H1 (cell line): ENCODE results near the gene WDFY4. TPM values are rescaled to one million over a fixed set of nuclear protein-coding genes. Genes with fewer than 3 reads are reported as not detected.

Source experiments
- CTCF ChIA-PET: fragments of 300-600 bp; sonication (Branson Sonifier 250); formaldehyde crosslinking; loops from one replicate; lab custom pipeline; 2021; ENCODE audit not compliant: partially characterized antibody; lab: Charles Lee
- POLR2A ChIA-PET: fragments of 300-600 bp; sonication (Branson Sonifier 250); formaldehyde crosslinking; loops from one replicate; lab custom pipeline; 2021; ENCODE audit warnings: inconsistent platforms; ENCODE audit not compliant: partially characterized antibody; lab: Charles Lee
- DNase-seq, 2 experiments: peaks; one replicate each; pipeline versions ENCODE4 v3.0.0 to v3.0.0-alpha.2; 2010 to 2022; ENCODE audit warnings: low spot score in 2 of 2, low read depth in 1 of 2, mixed read lengths in 1 of 2
- FAIRE-seq: peaks from 2 replicates; lab custom pipeline; 2011; peaks lifted over from hg19 to GRCh38; lab: Jason Lieb, UNC
- H2AFZ ChIP-seq: 2 replicates; pipeline ENCODE4 v1.8.1; 2012; ENCODE audit warnings: low read length, inconsistent platforms
- H2AK5ac ChIP-seq: 2 replicates; pipeline ENCODE4 v1.6.1; 2013; ENCODE audit warnings: low read depth, low read length
- H2BK120ac ChIP-seq: replicated peaks from 2 replicates; pipeline ENCODE3; 2013; ENCODE audit warnings: low read depth, low read length, inconsistent platforms
- H2BK12ac ChIP-seq: 2 replicates; pipeline ENCODE4 v1.6.1; 2013; ENCODE audit warnings: low read depth, low read length
- H2BK15ac ChIP-seq: 2 replicates; pipeline ENCODE4 v1.6.1; 2013; ENCODE audit warnings: low read length
- H2BK20ac ChIP-seq: 2 replicates; pipeline ENCODE4 v1.6.1; 2013; ENCODE audit warnings: low read length
- H2BK5ac ChIP-seq: 2 replicates; pipeline ENCODE4 v1.6.1; 2013; ENCODE audit warnings: low read depth, low read length
- H3K14ac ChIP-seq: 2 replicates; pipeline ENCODE4 v1.6.1; 2013; ENCODE audit warnings: inconsistent platforms; ENCODE audit not compliant: insufficient read length
- H3K18ac ChIP-seq: 2 replicates; pipeline ENCODE4 v1.6.1; 2013; ENCODE audit warnings: low read length; ENCODE audit errors: extremely low read depth
- H3K23ac ChIP-seq: 2 replicates; pipeline ENCODE4 v1.6.1; 2013; ENCODE audit warnings: inconsistent platforms; ENCODE audit not compliant: insufficient read length
- H3K23me2 ChIP-seq: 2 replicates; pipeline ENCODE4 v1.6.1; 2013; ENCODE audit warnings: low read depth, low read length
- H3K27ac ChIP-seq: 2 replicates; pipeline ENCODE4 v1.6.1; 2011; ENCODE audit warnings: low read depth, low read length, inconsistent platforms
- H3K27me3 ChIP-seq, 4 experiments: replicated peaks in 1 of 4; 1 replicate in 1 of 4; 2 replicates in 3 of 4; pipeline versions ENCODE4 v1.6.1 to v1.8.1; 2011 to 2013; ENCODE audit warnings: low read length in 3 of 4, mild to moderate bottlenecking in 3 of 4, inconsistent platforms in 2 of 4, mixed read lengths in 2 of 4, moderate library complexity in 1 of 4; ENCODE audit not compliant: control insufficient read depth in 3 of 4, insufficient read depth in 3 of 4; ENCODE audit errors: extremely low read depth in 1 of 4
- H3K36me3 ChIP-seq, 4 experiments: 2 replicates each; pipeline versions ENCODE4 v1.6.1 to v1.8.1; 2011 to 2013; ENCODE audit warnings: mild to moderate bottlenecking in 4 of 4, low read length in 3 of 4, moderate library complexity in 2 of 4, control low read depth in 1 of 4, inconsistent platforms in 1 of 4; ENCODE audit not compliant: insufficient read depth in 4 of 4, control insufficient read depth in 2 of 4
- H3K4ac ChIP-seq: replicated peaks from 2 replicates; pipeline ENCODE3; 2013; ENCODE audit warnings: low read length, low read depth, mixed read lengths, inconsistent platforms; ENCODE audit not compliant: insufficient read length
- H3K4me1 ChIP-seq, 4 experiments: replicated peaks in 1 of 4; 1 replicate in 1 of 4; 2 replicates in 3 of 4; pipeline versions ENCODE4 v1.6.1 to v1.8.1; 2011 to 2013; ENCODE audit warnings: low read length in 3 of 4, inconsistent platforms in 2 of 4, mixed read lengths in 1 of 4; ENCODE audit not compliant: insufficient read depth in 4 of 4, control insufficient read depth in 3 of 4
- H3K4me2 ChIP-seq, 2 experiments: 2 replicates each; pipeline versions ENCODE4 v1.6.1 to v1.8.1; 2011 to 2013; ENCODE audit warnings: low read depth in 2 of 2, low read length in 2 of 2, control low read depth in 1 of 2, inconsistent platforms in 1 of 2, mild to moderate bottlenecking in 1 of 2; ENCODE audit not compliant: insufficient read depth in 1 of 2
- H3K4me3 ChIP-seq, 4 experiments: fragments of 200-600, 300-600 bp in 1 of 4; sonication (generic), shearing (Covaris generic), sonication (Bioruptor Twin) in 1 of 4; 2 replicates each; pipeline versions ENCODE4 v1.5.1 to v1.8.1; 2011 to 2016; ENCODE audit warnings: low read length in 4 of 4, low read depth in 3 of 4, control low read depth in 2 of 4, inconsistent platforms in 2 of 4, mild to moderate bottlenecking in 2 of 4, mixed read lengths in 1 of 4, moderate library complexity in 1 of 4; ENCODE audit not compliant: insufficient read depth in 2 of 4; ENCODE audit errors: extremely low read depth in 1 of 4
- H3K56ac ChIP-seq: replicated peaks from 2 replicates; pipeline ENCODE3; 2013; ENCODE audit warnings: low read depth, mild to moderate bottlenecking, mixed read lengths, low read length, inconsistent platforms; ENCODE audit not compliant: insufficient read length
- H3K79me1 ChIP-seq: 2 replicates; pipeline ENCODE4 v1.6.1; 2013; ENCODE audit warnings: low read depth, low read length, control low read depth
- H3K79me2 ChIP-seq, 2 experiments: 2 replicates each; pipeline versions ENCODE4 v1.6.1 to v1.8.1; 2012 to 2013; ENCODE audit warnings: low read length in 2 of 2, mild to moderate bottlenecking in 2 of 2, inconsistent platforms in 1 of 2; ENCODE audit not compliant: insufficient read depth in 2 of 2, control insufficient read depth in 1 of 2
- H3K9ac ChIP-seq, 4 experiments: replicated peaks in 1 of 4; 1 replicate in 1 of 4; 2 replicates in 3 of 4; pipeline versions ENCODE4 v1.6.1 to v1.8.1; 2011 to 2013; ENCODE audit warnings: low read depth in 3 of 4, low read length in 3 of 4, control low read depth in 2 of 4, mild to moderate bottlenecking in 2 of 4, moderate library complexity in 2 of 4, inconsistent platforms in 1 of 4; ENCODE audit errors: extremely low read depth in 1 of 4
- H3K9me3 ChIP-seq, 2 experiments: 2 replicates each; pipeline versions ENCODE4 v1.6.1 to v1.8.1; 2012 to 2013; ENCODE audit warnings: mild to moderate bottlenecking in 2 of 2, moderate library complexity in 2 of 2, control low read depth in 1 of 2, inconsistent platforms in 1 of 2, low read depth in 1 of 2, low read length in 1 of 2, mixed read lengths in 1 of 2; ENCODE audit not compliant: insufficient read depth in 2 of 2
- H4K20me1 ChIP-seq, 2 experiments: replicated peaks in 1 of 2; 2 replicates each; pipeline versions ENCODE3 to v1.8.1; 2011 to 2013; ENCODE audit warnings: inconsistent platforms in 2 of 2, low read length in 2 of 2, mild to moderate bottlenecking in 1 of 2; ENCODE audit not compliant: insufficient read depth in 2 of 2, control insufficient read depth in 1 of 2
- H4K5ac ChIP-seq: 2 replicates; pipeline ENCODE4 v1.6.1; 2013; ENCODE audit warnings: low read length, low read depth, mixed read lengths, inconsistent platforms; ENCODE audit not compliant: insufficient read length
- H4K8ac ChIP-seq: 2 replicates; pipeline ENCODE4 v1.8.0; 2013; ENCODE audit warnings: mild to moderate bottlenecking, moderate library complexity, low read length, inconsistent platforms; ENCODE audit not compliant: insufficient read depth; ENCODE audit errors: extremely low read depth
- H4K91ac ChIP-seq: replicated peaks from 2 replicates; pipeline ENCODE3; 2013; ENCODE audit warnings: low read length, mixed read lengths, inconsistent platforms; ENCODE audit not compliant: insufficient read length
- CBX5 ChIP-seq: fragments of 300-800, 300-1000 bp; sonication (generic); IDR thresholded peaks from 2 replicates; pipeline ENCODE4 v1.7.1; 2016; ENCODE audit warnings: antibody characterized with exemption, low read length, low read depth
- CHD1 ChIP-seq: IDR thresholded peaks from 2 replicates; pipeline ENCODE4 v1.6.1; 2012; ENCODE audit warnings: low read depth, low read length, improper control_type of control experiment
- CHD2 ChIP-seq: IDR thresholded peaks from 2 replicates; pipeline ENCODE4 v1.6.1; 2012; ENCODE audit warnings: low read length, improper control_type of control experiment
- HDAC2 ChIP-seq, 2 experiments: fragments of 300-600 bp in 1 of 2; sonication (generic) in 1 of 2; IDR thresholded peaks; 2 replicates each; pipeline ENCODE4 v1.6.1; 2011 to 2012; ENCODE audit warnings: low read depth in 2 of 2, low read length in 2 of 2, mild to moderate bottlenecking in 2 of 2, moderate library complexity in 2 of 2, borderline replicate concordance in 1 of 2, inconsistent platforms in 1 of 2
- HDAC6 ChIP-seq: IDR thresholded peaks from one replicate; pipeline ENCODE4 v1.7.1; 2012; ENCODE audit warnings: low read depth, mild to moderate bottlenecking, inconsistent platforms, low read length, moderate library complexity
- JUND ChIP-seq: IDR thresholded peaks from 2 replicates; pipeline ENCODE4 v1.6.1; 2011; ENCODE audit warnings: mild to moderate bottlenecking, improper control_type of control experiment, low read length
- KDM1A ChIP-seq: fragments of 200-600, 300-600 bp; sonication (generic); IDR thresholded peaks from 2 replicates; pipeline ENCODE4 v1.7.1; 2016; ENCODE audit warnings: mild to moderate bottlenecking, low read length, borderline replicate concordance
- NRF1 ChIP-seq: IDR thresholded peaks from 2 replicates; pipeline ENCODE4 v1.6.1; 2011; ENCODE audit warnings: mild to moderate bottlenecking, low read depth, low read length, improper control_type of control experiment
- RBBP5 ChIP-seq: IDR thresholded peaks from 2 replicates; pipeline ENCODE4 v1.7.1; 2012; ENCODE audit warnings: low read depth, mild to moderate bottlenecking, inconsistent platforms, low read length, moderate library complexity, borderline replicate concordance
- SIN3A ChIP-seq, 2 experiments: IDR thresholded peaks in 1 of 2; conservative IDR thresholded peaks in 1 of 2; 2 replicates each; pipeline ENCODE4 v1.6.1; 2011 to 2012; ENCODE audit warnings: low read length in 2 of 2, improper control_type of control experiment in 1 of 2, low read depth in 1 of 2, mild to moderate bottlenecking in 1 of 2
- YY1 ChIP-seq: IDR thresholded peaks from 2 replicates; pipeline ENCODE4 v1.6.1; 2011; ENCODE audit warnings: low read depth, mild to moderate bottlenecking, low read length
- ZNF274 ChIP-seq: IDR thresholded peaks from 2 replicates; pipeline ENCODE4 v1.7.0; 2012; ENCODE audit warnings: low read length, borderline replicate concordance; ENCODE audit errors: extremely low read depth
- WGBS, 2 experiments: shearing (Covaris generic) in 1 of 2; methylation state at CpG; one replicate each; pipeline versions ENCODE4 v1.1.6 to v1.1.7; 2013 to 2015; ENCODE audit warnings: low lambda C conversion rate in 2 of 2, mixed read lengths in 2 of 2, inconsistent platforms in 1 of 2, low coverage in 1 of 2, missing lambda C conversion rate in 1 of 2; ENCODE audit not compliant: insufficient replicate concordance in 2 of 2, insufficient coverage in 1 of 2, insufficient read length in 1 of 2; ENCODE audit errors: extremely low coverage in 1 of 2, missing lambda C conversion rate in 1 of 2; 5-methylcytosine and 5-hydroxymethylcytosine counted together
- polyA plus RNA-seq, 7 experiments: library from polyadenylated mRNA; depleted of rRNA in 3 of 7; stranded (reverse) in 5 of 7; unstranded in 2 of 7; fragments of >200 nt in 5 of 7; fragments of 200-250 nt in 2 of 7; gene quantifications; 1 replicate in 5 of 7; 2 replicates in 1 of 7; 4 replicates in 1 of 7; pipeline versions ENCODE4 v1.2.1 to v1.2.3, GENCODE V29; 2011 to 2013; ENCODE audit warnings: missing spikeins in 2 of 7, mixed read lengths in 2 of 7
- total RNA-seq: library from RNA; stranded (reverse); fragmentation: NEBNext Ultra II Directional; extraction: Animal tissue kit (Norgen Biotek cat#: 25700); gene quantifications from 2 replicates; pipeline ENCODE4 v1.2.1, GENCODE V29; 2021
- TF ChIP-seq, protein P1 (sequence below): IDR thresholded peaks from 2 replicates; pipeline ENCODE4 v1.6.1; 2012; ENCODE audit warnings: inconsistent platforms

The WDFY4 gene
- total and polyA plus RNA-seq, 2 of the 8 experiments (the other 6 are each of a cell fraction or from before 2014, with no cell fraction given): not detected

DNA sequence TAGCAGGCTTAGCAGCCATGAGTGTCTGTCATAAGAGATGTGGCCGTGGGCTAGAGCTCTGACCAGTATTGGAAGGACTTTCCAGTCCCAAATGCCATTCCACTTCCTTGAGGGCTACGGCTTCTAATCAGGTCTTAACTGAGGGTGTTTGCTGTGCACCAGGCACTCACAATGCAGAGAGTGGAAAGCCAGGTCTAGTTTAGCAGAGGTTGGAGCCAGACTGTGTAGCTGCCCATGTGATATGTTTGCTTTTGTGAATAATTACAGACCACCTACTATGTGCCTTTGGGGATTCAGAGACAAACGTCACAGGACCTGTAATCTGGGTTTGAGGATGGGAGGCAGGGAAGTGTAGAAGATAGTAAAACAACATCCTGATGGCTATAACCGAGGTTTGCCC, 79.8 kb downstream of the WDFY4 start:
- Histone ChIP-seq H3K56ac (no peak overlapping the region), H2BK20ac (no peak overlapping the region), H3K14ac (no peak overlapping the region), H3K9me3 (no peaks in the 10 kb centered on the region), H2BK120ac (no peak overlapping the region), H3K9ac (no peak overlapping the region), H3K27ac (no peak overlapping the region), H3K4me2 (no peak overlapping the region), H4K5ac (no peak overlapping the region), H3K18ac (no peak overlapping the region), H2BK5ac (no peak overlapping the region), H3K4ac (no peak overlapping the region), H4K91ac (no peak overlapping the region), H3K27me3 (no peaks in the 10 kb centered on the region), H3K23me2 (no peaks in the 10 kb centered on the region), H3K23ac (no peak overlapping the region), H2AK5ac (no peak overlapping the region), H3K79me2 (no peaks in the 10 kb centered on the region), H2BK12ac (no peak overlapping the region), H3K79me1 (no peaks in the 10 kb centered on the region), H2AFZ (no peak overlapping the region), H4K20me1 (no peaks in the 10 kb centered on the region), H2BK15ac (no peak overlapping the region), H3K4me1 (no peaks in the 10 kb centered on the region), H3K4me3 (no peak overlapping the region), H4K8ac (no peak overlapping the region), H3K36me3 (no peaks in the 10 kb centered on the region)
- ChIA-PET CTCF (interaction anchor here (0.6 to 3.6 kb wide), 10 partner anchors 7 to 747 kb away, joined by 3 to 15 read pairs (median 4); no protein-coding TSS in a partner anchor), POLR2A (no interaction called here)
- no peak for FAIRE-seq
- WGBS, 2 experiments: 91% methylated on average over 4 of the region's 4 CpGs; no CpG with 5 or more reads in 1 of the 2 experiments
- no peak for DNase-seq
- no peak for TF ChIP-seq CHD2
- TF ChIP-seq CBX5: no peak
- no peak for TF ChIP-seq KDM1A
- no peak for TF ChIP-seq CHD1
- no peak for TF ChIP-seq ZNF274
- TF ChIP-seq RBBP5: no peak
- TF ChIP-seq NRF1: no peak
- TF ChIP-seq HDAC2 (IDR thresholded peaks at IDR 0.05; ENCODE audit: borderline replicate concordance in 1 of 2, low read depth in 2 of 2, low read length in 2 of 2): no peak
- no peak for TF ChIP-seq SIN3A (conservative IDR thresholded peaks at IDR 0.05 in 1 of 2, IDR thresholded peaks at IDR 0.05 in 1 of 2; ENCODE audit: low read depth in 1 of 2, low read length in 2 of 2)
- TF ChIP-seq, protein P1, sequence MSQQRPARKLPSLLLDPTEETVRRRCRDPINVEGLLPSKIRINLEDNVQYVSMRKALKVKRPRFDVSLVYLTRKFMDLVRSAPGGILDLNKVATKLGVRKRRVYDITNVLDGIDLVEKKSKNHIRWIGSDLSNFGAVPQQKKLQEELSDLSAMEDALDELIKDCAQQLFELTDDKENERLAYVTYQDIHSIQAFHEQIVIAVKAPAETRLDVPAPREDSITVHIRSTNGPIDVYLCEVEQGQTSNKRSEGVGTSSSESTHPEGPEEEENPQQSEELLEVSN: no peak
- TF ChIP-seq YY1: no peak
- no peak for TF ChIP-seq HDAC6
- TF ChIP-seq JUND: no peak
